Ovary (tissue), 3 donors: ENCODE data around the gene STX4.

Source experiments
- EP300 ChIP-seq: sonication (generic); formaldehyde crosslinking; IDR thresholded peaks from one replicate; pipeline ENCODE4 v1.6.1; 2017; ENCODE audit warnings: antibody characterized with exemption
- POLR2A ChIP-seq: fragments of 450-650 bp; IDR thresholded peaks from one replicate; pipeline ENCODE4 v1.6.1; 2017; ENCODE audit warnings: antibody characterized with exemption, mild to moderate bottlenecking, moderate library complexity
- TF ChIP-seq, protein P1 (sequence below), 3 donors: fragments of 450-650 bp in 2 of 3; fragments of 200-600 bp in 1 of 3; IDR thresholded peaks; one replicate each; pipeline versions ENCODE4 v1.5.1 to v1.8.0; 2016 to 2022; ENCODE audit warnings: antibody characterized with exemption in 3 of 3, mild to moderate bottlenecking in 1 of 3
- donor health status: DM: no; HTN: no; CAD: no.

DNA sequence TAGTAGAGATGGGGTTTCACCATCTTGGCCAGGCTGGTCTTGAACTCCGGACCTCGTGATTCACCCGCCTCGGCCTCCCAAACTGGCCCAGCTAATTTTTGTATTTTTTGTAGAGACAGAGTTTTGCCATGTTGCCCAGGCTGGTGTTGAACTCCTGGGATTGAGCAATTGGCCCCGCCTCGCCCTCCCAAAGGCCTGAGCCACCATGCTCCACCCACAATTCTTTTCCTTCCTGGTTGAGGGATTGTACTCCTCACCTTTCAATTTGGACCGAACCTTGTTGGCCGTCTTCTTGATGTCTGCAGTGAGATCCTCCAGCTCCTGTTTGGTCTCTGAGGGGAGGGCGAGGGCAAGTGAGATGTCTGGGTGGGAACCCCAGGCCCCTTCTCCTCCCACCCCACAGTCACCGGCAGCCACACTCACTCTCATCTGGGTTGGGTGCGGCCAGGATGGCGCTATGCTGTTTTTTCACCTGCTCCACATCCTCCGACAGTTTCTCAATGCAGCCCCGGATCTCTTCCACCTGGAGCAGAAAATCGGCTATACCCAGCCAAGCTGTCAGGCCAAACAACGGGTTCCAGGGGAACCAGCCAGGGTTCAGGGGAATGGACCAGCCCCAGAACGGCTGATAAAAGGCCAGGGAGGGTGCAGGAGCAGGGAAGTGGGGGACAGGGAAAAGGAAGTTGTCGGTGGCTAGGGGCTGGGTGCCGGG, 32.5 kb upstream of the STX4 start:
- TF ChIP-seq, protein P1, sequence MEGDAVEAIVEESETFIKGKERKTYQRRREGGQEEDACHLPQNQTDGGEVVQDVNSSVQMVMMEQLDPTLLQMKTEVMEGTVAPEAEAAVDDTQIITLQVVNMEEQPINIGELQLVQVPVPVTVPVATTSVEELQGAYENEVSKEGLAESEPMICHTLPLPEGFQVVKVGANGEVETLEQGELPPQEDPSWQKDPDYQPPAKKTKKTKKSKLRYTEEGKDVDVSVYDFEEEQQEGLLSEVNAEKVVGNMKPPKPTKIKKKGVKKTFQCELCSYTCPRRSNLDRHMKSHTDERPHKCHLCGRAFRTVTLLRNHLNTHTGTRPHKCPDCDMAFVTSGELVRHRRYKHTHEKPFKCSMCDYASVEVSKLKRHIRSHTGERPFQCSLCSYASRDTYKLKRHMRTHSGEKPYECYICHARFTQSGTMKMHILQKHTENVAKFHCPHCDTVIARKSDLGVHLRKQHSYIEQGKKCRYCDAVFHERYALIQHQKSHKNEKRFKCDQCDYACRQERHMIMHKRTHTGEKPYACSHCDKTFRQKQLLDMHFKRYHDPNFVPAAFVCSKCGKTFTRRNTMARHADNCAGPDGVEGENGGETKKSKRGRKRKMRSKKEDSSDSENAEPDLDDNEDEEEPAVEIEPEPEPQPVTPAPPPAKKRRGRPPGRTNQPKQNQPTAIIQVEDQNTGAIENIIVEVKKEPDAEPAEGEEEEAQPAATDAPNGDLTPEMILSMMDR (IDR thresholded peaks at IDR 0.05) = no peak
- TF ChIP-seq POLR2A (no peak), EP300 (no peak)
